HL-60 (cell line): ENCODE data around the gene GFRA1.

ENCODE experiments used
- GABPA ChIP-seq: IDR thresholded peaks from 2 replicates; pipeline ENCODE4 v1.6.1; 2012; ENCODE audit warnings: low read depth
- TF ChIP-seq, protein P1 (sequence below): IDR thresholded peaks from one replicate; pipeline ENCODE4 v1.5.1; 2011; ENCODE audit warnings: low read length, control low read depth, inconsistent platforms; ENCODE audit not compliant: insufficient read depth
- TF ChIP-seq, protein P2 (sequence below): IDR thresholded peaks from 2 replicates; pipeline ENCODE4 v1.6.1; 2012; ENCODE audit warnings: low read depth; ENCODE audit not compliant: insufficient replicate concordance

DNA sequence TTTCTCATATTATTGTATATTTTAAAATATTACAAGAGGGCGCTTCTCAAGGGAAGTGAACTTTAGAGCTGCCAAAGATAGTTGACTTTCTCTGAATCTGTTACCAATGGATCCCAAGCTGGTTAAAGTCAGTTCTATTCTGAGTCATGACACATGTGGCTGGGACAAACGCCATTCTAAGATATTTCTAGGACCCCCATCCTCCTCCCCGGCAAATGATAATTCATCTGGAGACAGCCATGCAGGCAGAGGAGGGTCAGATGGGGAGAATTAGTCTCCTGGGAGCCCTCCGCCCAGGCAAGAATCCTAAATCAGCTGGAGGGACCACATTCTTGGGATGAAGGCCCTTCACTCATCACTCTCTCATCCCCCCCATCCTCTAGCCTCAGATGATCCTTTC lies 187.7 kb downstream of the GFRA1 start:
- no peak for TF ChIP-seq GABPA
- TF ChIP-seq, protein P1, sequence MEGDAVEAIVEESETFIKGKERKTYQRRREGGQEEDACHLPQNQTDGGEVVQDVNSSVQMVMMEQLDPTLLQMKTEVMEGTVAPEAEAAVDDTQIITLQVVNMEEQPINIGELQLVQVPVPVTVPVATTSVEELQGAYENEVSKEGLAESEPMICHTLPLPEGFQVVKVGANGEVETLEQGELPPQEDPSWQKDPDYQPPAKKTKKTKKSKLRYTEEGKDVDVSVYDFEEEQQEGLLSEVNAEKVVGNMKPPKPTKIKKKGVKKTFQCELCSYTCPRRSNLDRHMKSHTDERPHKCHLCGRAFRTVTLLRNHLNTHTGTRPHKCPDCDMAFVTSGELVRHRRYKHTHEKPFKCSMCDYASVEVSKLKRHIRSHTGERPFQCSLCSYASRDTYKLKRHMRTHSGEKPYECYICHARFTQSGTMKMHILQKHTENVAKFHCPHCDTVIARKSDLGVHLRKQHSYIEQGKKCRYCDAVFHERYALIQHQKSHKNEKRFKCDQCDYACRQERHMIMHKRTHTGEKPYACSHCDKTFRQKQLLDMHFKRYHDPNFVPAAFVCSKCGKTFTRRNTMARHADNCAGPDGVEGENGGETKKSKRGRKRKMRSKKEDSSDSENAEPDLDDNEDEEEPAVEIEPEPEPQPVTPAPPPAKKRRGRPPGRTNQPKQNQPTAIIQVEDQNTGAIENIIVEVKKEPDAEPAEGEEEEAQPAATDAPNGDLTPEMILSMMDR: no peak
- TF ChIP-seq, protein P2, sequence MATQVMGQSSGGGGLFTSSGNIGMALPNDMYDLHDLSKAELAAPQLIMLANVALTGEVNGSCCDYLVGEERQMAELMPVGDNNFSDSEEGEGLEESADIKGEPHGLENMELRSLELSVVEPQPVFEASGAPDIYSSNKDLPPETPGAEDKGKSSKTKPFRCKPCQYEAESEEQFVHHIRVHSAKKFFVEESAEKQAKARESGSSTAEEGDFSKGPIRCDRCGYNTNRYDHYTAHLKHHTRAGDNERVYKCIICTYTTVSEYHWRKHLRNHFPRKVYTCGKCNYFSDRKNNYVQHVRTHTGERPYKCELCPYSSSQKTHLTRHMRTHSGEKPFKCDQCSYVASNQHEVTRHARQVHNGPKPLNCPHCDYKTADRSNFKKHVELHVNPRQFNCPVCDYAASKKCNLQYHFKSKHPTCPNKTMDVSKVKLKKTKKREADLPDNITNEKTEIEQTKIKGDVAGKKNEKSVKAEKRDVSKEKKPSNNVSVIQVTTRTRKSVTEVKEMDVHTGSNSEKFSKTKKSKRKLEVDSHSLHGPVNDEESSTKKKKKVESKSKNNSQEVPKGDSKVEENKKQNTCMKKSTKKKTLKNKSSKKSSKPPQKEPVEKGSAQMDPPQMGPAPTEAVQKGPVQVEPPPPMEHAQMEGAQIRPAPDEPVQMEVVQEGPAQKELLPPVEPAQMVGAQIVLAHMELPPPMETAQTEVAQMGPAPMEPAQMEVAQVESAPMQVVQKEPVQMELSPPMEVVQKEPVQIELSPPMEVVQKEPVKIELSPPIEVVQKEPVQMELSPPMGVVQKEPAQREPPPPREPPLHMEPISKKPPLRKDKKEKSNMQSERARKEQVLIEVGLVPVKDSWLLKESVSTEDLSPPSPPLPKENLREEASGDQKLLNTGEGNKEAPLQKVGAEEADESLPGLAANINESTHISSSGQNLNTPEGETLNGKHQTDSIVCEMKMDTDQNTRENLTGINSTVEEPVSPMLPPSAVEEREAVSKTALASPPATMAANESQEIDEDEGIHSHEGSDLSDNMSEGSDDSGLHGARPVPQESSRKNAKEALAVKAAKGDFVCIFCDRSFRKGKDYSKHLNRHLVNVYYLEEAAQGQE: no peak
